ENCODE results near the gene ARRB2. TPM values are rescaled to one million over a fixed set of nuclear protein-coding genes. Genes with fewer than 3 reads are reported as not detected.

The ARRB2 gene
- total and polyA plus RNA-seq, 2 experiments from 2014 or later, result 17.3 to 23.3 TPM

DNA sequence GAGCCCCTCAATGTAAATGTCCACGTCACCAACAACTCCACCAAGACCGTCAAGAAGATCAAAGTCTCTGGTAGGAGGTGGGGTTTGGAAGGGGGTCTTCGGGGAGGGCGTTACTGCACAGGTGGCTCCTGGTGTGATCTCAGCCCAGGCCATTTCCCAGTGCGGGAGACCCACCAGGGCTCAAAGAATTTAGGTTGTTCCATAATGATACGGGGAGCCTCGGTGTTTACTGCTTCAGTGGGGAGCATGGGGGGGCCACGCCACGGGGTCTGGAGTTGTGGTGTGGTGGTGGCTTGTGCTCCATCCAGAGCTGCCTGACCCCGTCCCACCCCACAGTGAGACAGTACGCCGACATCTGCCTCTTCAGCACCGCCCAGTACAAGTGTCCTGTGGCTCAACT, 7.8 kb downstream of the ARRB2 start:
- Histone ChIP-seq H3K36me3 (no peaks in the 10 kb centered on the region), H3K9me3 (ENCODE audit: low read depth) (no peaks in the 10 kb centered on the region), H3K4me1 (ENCODE audit: low read depth) (no peaks in the 10 kb centered on the region), H3K4me3 (no peak overlapping the region), H3K27ac (no peak overlapping the region), H3K27me3 (no peaks in the 10 kb centered on the region)
- DNase-seq (ENCODE audit: low read depth in 1 of 2, low spot score in 1 of 2), result no peak
- TF ChIP-seq, protein P1, sequence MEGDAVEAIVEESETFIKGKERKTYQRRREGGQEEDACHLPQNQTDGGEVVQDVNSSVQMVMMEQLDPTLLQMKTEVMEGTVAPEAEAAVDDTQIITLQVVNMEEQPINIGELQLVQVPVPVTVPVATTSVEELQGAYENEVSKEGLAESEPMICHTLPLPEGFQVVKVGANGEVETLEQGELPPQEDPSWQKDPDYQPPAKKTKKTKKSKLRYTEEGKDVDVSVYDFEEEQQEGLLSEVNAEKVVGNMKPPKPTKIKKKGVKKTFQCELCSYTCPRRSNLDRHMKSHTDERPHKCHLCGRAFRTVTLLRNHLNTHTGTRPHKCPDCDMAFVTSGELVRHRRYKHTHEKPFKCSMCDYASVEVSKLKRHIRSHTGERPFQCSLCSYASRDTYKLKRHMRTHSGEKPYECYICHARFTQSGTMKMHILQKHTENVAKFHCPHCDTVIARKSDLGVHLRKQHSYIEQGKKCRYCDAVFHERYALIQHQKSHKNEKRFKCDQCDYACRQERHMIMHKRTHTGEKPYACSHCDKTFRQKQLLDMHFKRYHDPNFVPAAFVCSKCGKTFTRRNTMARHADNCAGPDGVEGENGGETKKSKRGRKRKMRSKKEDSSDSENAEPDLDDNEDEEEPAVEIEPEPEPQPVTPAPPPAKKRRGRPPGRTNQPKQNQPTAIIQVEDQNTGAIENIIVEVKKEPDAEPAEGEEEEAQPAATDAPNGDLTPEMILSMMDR (IDR thresholded peaks at IDR 0.05; ENCODE audit: low read depth, low read length), result no peak

DNA sequence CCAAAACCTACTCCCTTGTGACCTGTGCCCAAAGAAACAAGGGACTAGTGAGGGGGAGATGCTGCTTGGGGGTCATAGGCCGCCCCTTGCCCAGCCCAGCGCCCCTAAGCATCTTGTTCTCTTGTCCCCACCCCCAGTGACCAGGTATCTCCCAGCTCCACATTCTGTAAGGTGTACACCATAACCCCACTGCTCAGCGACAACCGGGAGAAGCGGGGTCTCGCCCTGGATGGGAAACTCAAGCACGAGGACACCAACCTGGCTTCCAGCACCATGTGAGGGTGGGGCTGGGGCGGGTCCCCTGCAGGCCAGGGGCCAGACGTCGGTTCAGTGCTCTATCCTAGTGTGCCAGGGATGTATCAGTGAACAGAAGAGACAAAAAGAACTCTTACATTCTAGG, 8.7 kb downstream of the ARRB2 start:
- Histone ChIP-seq H3K4me3 (no peak overlapping the region), H3K36me3 (no peaks in the 10 kb centered on the region), H3K27ac (no peak overlapping the region), H3K9me3 (ENCODE audit: low read depth) (no peaks in the 10 kb centered on the region), H3K4me1 (ENCODE audit: low read depth) (no peaks in the 10 kb centered on the region), H3K27me3 (no peaks in the 10 kb centered on the region)
- DNase-seq (ENCODE audit: low read depth in 1 of 2, low spot score in 1 of 2), result no peak
- TF ChIP-seq, protein P1 (IDR thresholded peaks at IDR 0.05; ENCODE audit: low read depth, low read length), result no peak

DNA sequence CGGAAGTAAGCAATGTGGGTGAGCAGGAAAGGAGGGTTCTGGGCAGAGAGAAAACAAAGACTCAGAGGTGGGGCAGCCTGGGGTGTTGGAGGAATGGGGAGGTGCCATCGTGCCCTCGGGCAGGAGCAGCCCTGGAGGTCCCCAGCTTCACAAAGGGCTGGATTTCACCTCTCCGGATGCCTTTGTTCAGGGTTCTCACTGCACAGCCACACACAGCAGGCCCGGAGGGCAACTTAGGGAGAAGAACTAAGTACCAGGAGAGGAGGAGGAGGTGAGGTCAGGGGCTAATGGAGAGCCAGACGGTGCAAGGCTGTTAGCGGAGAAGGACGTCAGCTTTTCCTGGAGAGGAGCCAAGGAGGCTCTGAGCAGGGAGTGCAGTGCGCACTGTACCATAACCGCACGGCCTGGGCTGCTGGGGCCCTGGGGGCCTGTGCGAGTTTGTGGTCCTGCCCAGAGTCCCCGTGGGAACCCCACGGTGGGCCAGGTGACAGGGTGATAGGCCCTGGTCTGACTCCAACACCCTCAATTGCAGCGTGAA, 9.3 kb downstream of the ARRB2 start:
- Histone ChIP-seq H3K27me3 (no peaks in the 10 kb centered on the region), H3K36me3 (no peaks in the 10 kb centered on the region), H3K4me1 (ENCODE audit: low read depth) (no peaks in the 10 kb centered on the region), H3K9me3 (ENCODE audit: low read depth) (no peaks in the 10 kb centered on the region), H3K27ac (no peak overlapping the region), H3K4me3 (no peak overlapping the region)
- peak in 1 of 2 donors; percentile 34 for DNase-seq (ENCODE audit: low read depth in 1 of 2, low spot score in 1 of 2)
- TF ChIP-seq, protein P1 (IDR thresholded peaks at IDR 0.05; ENCODE audit: low read depth, low read length), result no peak

DNA sequence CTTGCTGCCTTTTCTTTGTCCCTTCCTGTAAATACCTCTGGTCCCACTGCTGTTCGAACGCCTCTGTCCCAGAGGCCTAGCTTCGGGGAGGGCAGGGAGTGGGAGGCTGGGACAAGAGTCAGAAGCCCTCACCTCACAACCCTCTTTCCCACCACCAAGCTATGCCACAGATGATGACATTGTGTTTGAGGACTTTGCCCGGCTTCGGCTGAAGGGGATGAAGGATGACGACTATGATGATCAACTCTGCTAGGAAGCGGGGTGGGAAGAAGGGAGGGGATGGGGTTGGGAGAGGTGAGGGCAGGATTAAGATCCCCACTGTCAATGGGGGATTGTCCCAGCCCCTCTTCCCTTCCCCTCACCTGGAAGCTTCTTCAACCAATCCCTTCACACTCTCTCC, 10.4 kb downstream of the ARRB2 start:
- TF ChIP-seq, protein P1 (IDR thresholded peaks at IDR 0.05; ENCODE audit: low read depth, low read length), result no peak
- no peaks in the 10 kb centered on the region for H3K36me3 ChIP-seq
- no peak overlapping the region for H3K27ac ChIP-seq

DNA sequence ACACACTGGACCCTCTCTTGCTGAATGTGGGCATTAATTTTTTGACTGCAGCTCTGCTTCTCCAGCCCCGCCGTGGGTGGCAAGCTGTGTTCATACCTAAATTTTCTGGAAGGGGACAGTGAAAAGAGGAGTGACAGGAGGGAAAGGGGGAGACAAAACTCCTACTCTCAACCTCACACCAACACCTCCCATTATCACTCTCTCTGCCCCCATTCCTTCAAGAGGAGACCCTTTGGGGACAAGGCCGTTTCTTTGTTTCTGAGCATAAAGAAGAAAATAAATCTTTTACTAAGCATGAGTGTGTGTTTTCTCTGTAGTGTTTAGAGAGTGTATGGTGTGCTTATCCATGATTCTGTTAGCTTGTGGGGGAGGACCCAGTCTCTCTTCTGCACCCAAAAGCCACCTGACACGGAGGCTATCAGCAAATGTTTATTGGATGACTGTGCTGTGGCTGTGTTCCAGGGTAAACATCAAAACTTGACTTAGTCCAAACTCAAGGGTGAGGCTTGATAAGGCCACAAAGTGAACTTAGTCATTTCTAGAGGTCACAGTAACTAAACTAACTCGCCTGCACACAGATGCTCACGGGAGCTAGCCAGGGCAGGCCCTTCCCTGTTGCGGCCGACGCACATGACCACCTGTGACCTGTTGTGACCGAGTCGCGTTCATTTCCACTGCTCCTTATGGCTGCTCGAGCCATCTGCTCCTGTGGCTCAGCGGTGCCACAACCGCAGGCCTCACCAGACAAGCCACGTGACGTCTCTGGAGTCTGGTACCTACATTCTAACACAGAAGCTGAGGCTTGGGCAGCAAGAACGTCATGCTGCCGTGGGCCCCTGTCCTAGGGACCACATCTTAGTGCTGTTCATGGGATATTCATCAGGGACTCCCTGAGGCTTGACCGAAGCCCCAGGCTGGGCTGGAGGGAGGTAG, 11.0 kb downstream of the ARRB2 start:
- no peak overlapping the region for H3K4me3 ChIP-seq
- TF ChIP-seq, protein P1 (IDR thresholded peaks at IDR 0.05; ENCODE audit: low read depth, low read length), result no peak
- H3K27ac ChIP-seq, result no peak overlapping the region
- no peaks in the 10 kb centered on the region for H3K27me3 ChIP-seq
- peak in 1 of 2 donors; percentile 62 for DNase-seq (ENCODE audit: low read depth in 1 of 2, low spot score in 1 of 2)
- H3K4me1 ChIP-seq (ENCODE audit: low read depth), result no peaks in the 10 kb centered on the region
- no peaks in the 10 kb centered on the region for H3K9me3 ChIP-seq (ENCODE audit: low read depth)
- no peaks in the 10 kb centered on the region for H3K36me3 ChIP-seq

More for the DNA sequence above, 10.4 kb downstream of the ARRB2 start:
- DNase-seq (ENCODE audit: low read depth in 1 of 2, low spot score in 1 of 2), result no peak
- no peaks in the 10 kb centered on the region for H3K4me1 ChIP-seq (ENCODE audit: low read depth)
- H3K27me3 ChIP-seq, result no peaks in the 10 kb centered on the region
- H3K9me3 ChIP-seq (ENCODE audit: low read depth), result no peaks in the 10 kb centered on the region
- no peak overlapping the region for H3K4me3 ChIP-seq
